GM13977 (cell line): Measurements from ENCODE around the gene POLE3.
A peak's percentile ranks its signal among the peaks of the same experiment; 100 is the strongest.
"Not testable (repeated sequence)": the region's sequence is repeated elsewhere in the genome, so short reads cannot be mapped to it uniquely, and the experiment has no call there.

Experiments used
- DNase-seq: peaks from one replicate; pipeline ENCODE4 v3.0.0; 2012; ENCODE audit warnings: low spot score
- in situ Hi-C: fragments of 300-500 bp; cut with MboI; formaldehyde crosslinking; loops from one replicate; pipeline ENCODE4 v1.12.0; 2022; ENCODE audit warnings: low sequenced_read_pairs, low pct_unique_long_range_greater_than_20kb, mixed read lengths, inconsistent platforms; ENCODE audit not compliant: unreplicated experiment
- TF ChIP-seq, protein P1 (sequence below): IDR thresholded peaks from 2 replicates; pipeline ENCODE4 v1.5.1; 2012; ENCODE audit warnings: mild to moderate bottlenecking, control low read depth; ENCODE audit not compliant: insufficient read depth; ENCODE audit errors: extremely low read depth, missing control alignments

The POLE3 gene

GRCh38 chr9:113425072-113425471 is 14.6 kb upstream of the POLE3 start:
- DNase-seq, result no peak
- in situ Hi-C loops, result no loop called here
- TF ChIP-seq, protein P1, sequence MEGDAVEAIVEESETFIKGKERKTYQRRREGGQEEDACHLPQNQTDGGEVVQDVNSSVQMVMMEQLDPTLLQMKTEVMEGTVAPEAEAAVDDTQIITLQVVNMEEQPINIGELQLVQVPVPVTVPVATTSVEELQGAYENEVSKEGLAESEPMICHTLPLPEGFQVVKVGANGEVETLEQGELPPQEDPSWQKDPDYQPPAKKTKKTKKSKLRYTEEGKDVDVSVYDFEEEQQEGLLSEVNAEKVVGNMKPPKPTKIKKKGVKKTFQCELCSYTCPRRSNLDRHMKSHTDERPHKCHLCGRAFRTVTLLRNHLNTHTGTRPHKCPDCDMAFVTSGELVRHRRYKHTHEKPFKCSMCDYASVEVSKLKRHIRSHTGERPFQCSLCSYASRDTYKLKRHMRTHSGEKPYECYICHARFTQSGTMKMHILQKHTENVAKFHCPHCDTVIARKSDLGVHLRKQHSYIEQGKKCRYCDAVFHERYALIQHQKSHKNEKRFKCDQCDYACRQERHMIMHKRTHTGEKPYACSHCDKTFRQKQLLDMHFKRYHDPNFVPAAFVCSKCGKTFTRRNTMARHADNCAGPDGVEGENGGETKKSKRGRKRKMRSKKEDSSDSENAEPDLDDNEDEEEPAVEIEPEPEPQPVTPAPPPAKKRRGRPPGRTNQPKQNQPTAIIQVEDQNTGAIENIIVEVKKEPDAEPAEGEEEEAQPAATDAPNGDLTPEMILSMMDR, result no peak

DNA sequence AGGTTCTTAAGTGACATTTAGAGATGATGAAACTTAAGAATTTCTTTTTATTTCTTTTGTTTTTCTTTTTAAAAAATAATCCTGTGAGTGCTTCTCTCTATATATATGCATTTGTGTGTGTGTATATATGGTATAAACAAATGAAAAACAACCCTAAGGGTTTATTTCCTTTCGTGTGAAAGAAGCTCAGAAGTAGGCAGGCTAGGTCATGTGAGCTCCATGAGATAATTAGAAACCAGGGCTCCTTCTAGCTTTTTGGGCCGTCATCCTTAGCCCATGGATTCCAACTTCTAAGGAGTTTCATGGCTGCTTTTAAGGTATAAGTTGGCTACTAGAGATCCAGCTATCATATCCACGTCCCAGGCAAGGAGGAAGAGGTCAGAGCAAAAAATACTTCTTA is 11.3 kb upstream of the POLE3 start:
- TF ChIP-seq, protein P1, result no peak
- in situ Hi-C loops, result no loop called here
- no peak for DNase-seq

DNA sequence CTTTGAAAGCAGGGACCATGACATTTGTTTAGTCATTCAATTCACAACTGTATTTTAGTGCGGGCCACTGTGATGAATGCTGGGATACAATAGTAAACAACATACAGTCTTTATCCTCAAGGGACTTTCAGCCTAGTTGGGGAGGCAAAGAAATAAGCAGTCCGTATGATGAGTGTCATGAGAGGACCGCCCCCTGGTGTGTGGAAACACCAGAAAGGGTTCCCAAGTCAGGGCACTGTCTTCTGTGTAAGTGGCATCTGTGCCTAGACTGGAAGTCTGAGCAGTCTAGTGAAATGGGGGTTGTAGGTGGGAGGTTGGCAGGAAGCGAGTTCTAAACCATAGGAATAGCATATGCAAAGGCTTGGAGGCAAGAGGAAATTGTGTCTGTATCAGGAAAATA is 6.9 kb upstream of the POLE3 start:
- TF ChIP-seq, protein P1, result no peak
- in situ Hi-C loops, result no loop called here
- no peak for DNase-seq

DNA sequence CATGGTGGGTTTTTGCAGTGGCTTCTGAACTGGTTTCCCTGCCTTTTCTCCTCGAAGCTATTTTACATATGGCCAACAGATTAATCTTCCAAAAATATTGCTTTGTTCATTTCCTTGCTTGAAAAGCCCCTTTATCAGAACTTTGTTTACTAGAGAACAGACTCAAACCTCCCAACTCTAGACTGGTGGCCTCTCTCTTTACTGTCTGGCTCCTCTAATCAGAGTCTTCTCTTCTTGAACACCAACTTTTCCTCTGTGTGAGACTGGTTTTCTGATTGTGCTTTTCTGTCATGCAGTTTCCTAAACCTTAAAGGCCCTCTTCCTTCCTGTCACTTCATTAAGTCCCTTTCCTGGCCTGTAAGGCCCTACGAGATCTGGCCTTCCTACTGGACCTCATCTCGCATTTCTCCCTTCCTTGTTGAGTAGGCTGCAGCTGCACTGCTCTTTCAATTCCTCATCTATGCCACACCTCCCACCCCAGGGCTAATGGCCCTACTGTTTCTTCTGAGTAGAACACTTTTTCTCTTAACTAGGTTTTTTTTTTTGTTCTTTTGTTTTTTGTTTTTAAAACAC is 5.8 kb upstream of the POLE3 start:
- in situ Hi-C loops, result no loop called here
- DNase-seq, result peak; percentile 61
- TF ChIP-seq, protein P1, result no peak

- no peak for DNase-seq
- TF ChIP-seq, protein P1, result peak; percentile 3
- in situ Hi-C loops, result no loop called here
These were observed 630 bp downstream of the POLE3 start for GRCh38 chr9:113409883-113410206.

- TF ChIP-seq, protein P1, result no peak
- no peak for DNase-seq
- in situ Hi-C loops, result no loop called here
These were observed 994 bp downstream of the POLE3 start for GRCh38 chr9:113409481-113409880.

GRCh38 chr9:113406873-113407511 is 3.5 kb downstream of the POLE3 start:
- DNase-seq, result peak; percentile 56
- in situ Hi-C loops, result not testable (repeated sequence)
- TF ChIP-seq, protein P1, result peak; percentile 89

- DNase-seq, result not testable (repeated sequence)
These were observed 4.1 kb downstream of the POLE3 start for GRCh38 chr9:113406353-113406752.

More at GRCh38 chr9:113406353-113406752, 4.1 kb downstream of the POLE3 start:
- in situ Hi-C loops, result not testable (repeated sequence)
